Ishikawa (cell line): ENCODE measurements around the gene PIP4P1.

Source experiments
- CEBPB ChIP-seq: IDR thresholded peaks from 2 replicates; pipeline ENCODE4 v1.6.1; 2012
- CREB1 ChIP-seq: IDR thresholded peaks from 2 replicates; pipeline ENCODE4 v1.6.1; 2012; ENCODE audit warnings: low read depth
- EP300 ChIP-seq: IDR thresholded peaks from 2 replicates; pipeline ENCODE4 v1.6.1; 2012; ENCODE audit warnings: borderline replicate concordance
- YY1 ChIP-seq: IDR thresholded peaks from 2 replicates; pipeline ENCODE4 v1.6.1; 2012; ENCODE audit warnings: low read depth
- ZBTB7A ChIP-seq: IDR thresholded peaks from 2 replicates; pipeline ENCODE4 v1.6.1; 2012; ENCODE audit warnings: low read depth
- TF ChIP-seq, protein P1 (sequence below): IDR thresholded peaks from 2 replicates; pipeline ENCODE4 v1.6.1; 2012

GRCh38 chr14:20499108-20499507, 37.9 kb upstream of the PIP4P1 start:
- TF ChIP-seq CREB1 (no peak), ZBTB7A (no peak), YY1 (no peak), EP300 (peak; percentile 44; the same call in 1 of the 2 replicates), CEBPB (no peak)
- TF ChIP-seq, protein P1, sequence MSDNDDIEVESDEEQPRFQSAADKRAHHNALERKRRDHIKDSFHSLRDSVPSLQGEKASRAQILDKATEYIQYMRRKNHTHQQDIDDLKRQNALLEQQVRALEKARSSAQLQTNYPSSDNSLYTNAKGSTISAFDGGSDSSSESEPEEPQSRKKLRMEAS: peak; percentile 17; the same call in 1 of the 2 replicates
